Stimulated activated naive CD8-positive, alpha-beta T cell treated with anti-CD3 and anti-CD28 coated beads, Interleukin-15, amount 100 ng/mL, for 72 hours (primary cell): ENCODE measurements around the gene TAF3.
"Not testable (repeated sequence)": the region's sequence is repeated elsewhere in the genome, so short reads cannot be mapped to it uniquely, and the experiment has no call there.

Experiments used
- ATAC-seq: fragments of 150-1000 bp; cut with Tn5 transposase; 2 replicates; pipeline ENCODE4 v1.10.0; 2021; ENCODE audit warnings: mild to moderate bottlenecking, moderate library complexity
- DNase-seq, 2 donors: peaks; one replicate each; pipeline ENCODE4 v3.0.0; 2021 to 2022
- H3K27ac Mint-ChIP-seq, 2 donors: one replicate each; pipeline ENCODE4 v1.8.0; 2022; ENCODE audit warnings: mild to moderate bottlenecking in 2 of 2, mixed read lengths in 2 of 2, moderate library complexity in 2 of 2
- H3K27me3 Mint-ChIP-seq: one replicate; pipeline ENCODE4 v1.8.0; 2022; ENCODE audit warnings: mixed read lengths
- H3K4me1 Mint-ChIP-seq: one replicate; pipeline ENCODE4 v1.8.0; 2022; ENCODE audit warnings: mild to moderate bottlenecking, mixed read lengths
- H3K4me3 Mint-ChIP-seq, 2 donors: one replicate each; pipeline ENCODE4 v1.8.0; 2022; ENCODE audit warnings: mild to moderate bottlenecking in 2 of 2, mixed read lengths in 2 of 2, moderate library complexity in 1 of 2
- H3K9me3 Mint-ChIP-seq, 2 donors: one replicate each; pipeline ENCODE4 v1.8.0; 2022; ENCODE audit warnings: mixed read lengths in 2 of 2

Gene TAF3

DNA sequence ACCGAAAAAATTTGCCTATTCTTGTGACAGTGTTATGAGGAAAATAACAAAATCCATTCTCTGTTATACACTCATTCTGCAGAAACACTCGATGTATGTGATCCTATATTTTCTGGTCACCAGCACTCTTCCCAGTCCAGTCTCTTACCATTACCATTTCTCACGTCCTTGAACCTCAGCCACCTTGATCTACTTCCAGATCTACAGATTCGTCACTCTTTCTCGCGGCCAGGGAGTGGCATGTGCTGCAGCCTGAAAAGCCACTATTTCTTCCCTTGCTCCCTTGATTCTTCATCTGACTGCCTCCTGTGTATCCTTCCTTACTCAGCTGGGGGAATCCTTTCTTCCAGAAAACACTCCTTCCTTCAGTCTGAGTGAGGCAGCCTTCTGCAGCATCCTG lies 14.1 kb upstream of the TAF3 start:
- Mint-ChIP-seq H3K9me3 (no peaks in the 10 kb centered on the region), H3K27me3 (no peaks in the 10 kb centered on the region), H3K27ac (peak overlapping the region in 1 of 2 donors; percentile 49), H3K4me1 (no peaks in the 10 kb centered on the region), H3K4me3 (no peak overlapping the region)
- DNase-seq: no peak
- ATAC-seq: no peak

GRCh38 chr10:7804741-7805140 lies 13.6 kb upstream of the TAF3 start:
- Mint-ChIP-seq H3K27me3 (no peaks in the 10 kb centered on the region), H3K9me3 (no peaks in the 10 kb centered on the region), H3K27ac (no peak overlapping the region), H3K4me1 (no peaks in the 10 kb centered on the region), H3K4me3 (no peak overlapping the region)
- no peak for DNase-seq
- no peak for ATAC-seq

DNA sequence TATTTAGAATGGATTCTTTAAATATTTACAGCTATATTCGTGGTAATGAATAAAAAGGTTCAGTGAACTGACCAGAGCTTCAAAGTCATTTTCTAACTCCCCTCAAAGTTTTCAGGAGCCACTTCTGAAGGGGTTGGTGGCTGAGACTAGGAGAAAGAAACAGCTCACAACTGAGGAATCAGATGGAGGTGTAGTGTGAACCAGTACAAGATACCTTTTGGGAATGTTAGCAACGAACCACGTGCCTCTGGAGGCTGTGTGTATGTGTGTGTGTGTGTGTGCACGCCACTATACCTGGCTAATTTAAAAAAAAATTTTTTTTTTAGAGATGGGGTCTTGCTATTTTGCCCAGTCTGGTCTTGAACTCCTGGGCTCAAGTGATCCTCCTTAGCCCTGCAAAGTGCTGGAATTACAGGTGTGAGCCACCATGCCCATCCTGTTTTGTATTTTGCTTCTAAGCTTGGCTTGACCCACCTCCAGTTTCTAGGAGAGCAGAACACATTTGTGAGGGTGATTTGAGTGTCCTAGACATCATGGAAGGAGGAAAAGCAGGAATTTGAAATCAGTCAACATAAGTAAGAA lies 9.5 kb upstream of the TAF3 start:
- DNase-seq: no peak
- no peaks in the 10 kb centered on the region for H3K27me3 Mint-ChIP-seq
- no peak for ATAC-seq
- no peak overlapping the region for H3K27ac Mint-ChIP-seq
- no peak overlapping the region for H3K4me3 Mint-ChIP-seq
- H3K9me3 Mint-ChIP-seq: no peaks in the 10 kb centered on the region
- no peaks in the 10 kb centered on the region for H3K4me1 Mint-ChIP-seq

GRCh38 chr10:7810443-7810842 lies 7.9 kb upstream of the TAF3 start:
- no peak for DNase-seq
- no peak for ATAC-seq
- Mint-ChIP-seq H3K9me3 (no peaks in the 10 kb centered on the region), H3K4me1 (no peaks in the 10 kb centered on the region), H3K27me3 (no peaks in the 10 kb centered on the region), H3K27ac (no peak overlapping the region), H3K4me3 (no peak overlapping the region)

DNA sequence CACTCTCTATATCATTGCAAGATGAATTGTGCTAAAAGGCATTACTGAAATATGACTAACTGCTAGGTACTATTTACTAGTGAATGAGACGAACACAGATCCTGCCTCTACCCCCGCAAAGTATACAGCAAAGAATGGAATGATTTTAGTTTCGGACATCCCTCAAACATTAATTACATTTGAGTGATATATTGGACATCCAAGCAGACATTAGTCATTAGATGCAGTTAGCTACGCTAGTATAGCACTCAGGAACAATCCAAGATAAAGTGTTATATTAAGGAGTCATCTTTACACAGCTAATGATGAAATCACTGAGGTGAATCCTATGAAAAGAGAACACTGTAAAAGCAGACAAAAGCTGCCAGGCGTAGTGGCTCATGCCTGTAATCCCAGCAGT lies 7.3 kb upstream of the TAF3 start:
- DNase-seq: no peak
- Mint-ChIP-seq H3K27me3 (no peaks in the 10 kb centered on the region), H3K9me3 (no peaks in the 10 kb centered on the region), H3K27ac (no peak overlapping the region), H3K4me1 (no peaks in the 10 kb centered on the region), H3K4me3 (no peak overlapping the region)
- ATAC-seq: no peak

- not testable (repeated sequence) for ATAC-seq, H3K27me3 Mint-ChIP-seq
Measured at GRCh38 chr10:7811743-7812142, 6.6 kb upstream of the TAF3 start.

DNA sequence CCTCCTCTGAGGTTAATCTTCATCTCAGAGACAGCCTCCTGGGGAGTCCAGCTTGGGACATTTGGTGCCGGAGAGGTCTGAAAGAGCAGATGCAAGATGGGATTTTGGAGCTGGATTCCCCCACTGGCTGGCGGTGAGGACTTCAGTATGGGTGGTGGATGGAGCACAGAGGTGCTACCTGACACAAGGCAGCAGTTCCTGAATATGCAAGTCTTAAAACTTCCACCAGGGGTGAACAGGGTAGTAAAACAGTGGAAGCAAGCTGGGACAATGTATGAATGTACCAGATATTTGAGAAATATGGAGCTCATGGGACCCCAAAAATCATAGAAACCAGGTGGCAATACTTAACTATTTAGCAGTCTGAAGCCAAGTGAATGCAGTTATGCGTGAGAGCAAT lies 4.8 kb upstream of the TAF3 start:
- H3K27me3 Mint-ChIP-seq: no peaks in the 10 kb centered on the region
- no peak overlapping the region for H3K27ac Mint-ChIP-seq
- no peak for DNase-seq
- H3K4me3 Mint-ChIP-seq: no peak overlapping the region
- ATAC-seq: no peak
- H3K4me1 Mint-ChIP-seq: peaks cover 14% of the 10 kb centered on the region
- H3K9me3 Mint-ChIP-seq: no peaks in the 10 kb centered on the region

More at GRCh38 chr10:7811743-7812142, 6.6 kb upstream of the TAF3 start:
- H3K9me3 Mint-ChIP-seq, H3K4me1 Mint-ChIP-seq, H3K4me3 Mint-ChIP-seq, DNase-seq: not testable (repeated sequence)
- H3K27ac Mint-ChIP-seq: peak overlapping the region in 1 of 2 donors; percentile 96

GRCh38 chr10:7817576-7817975 lies 729 bp upstream of the TAF3 start:
- Mint-ChIP-seq H3K4me3 (peak overlapping the region; percentile 92 to 99), H3K4me1 (peaks cover 37% of the 10 kb centered on the region), H3K27me3 (no peaks in the 10 kb centered on the region), H3K27ac (peak overlapping the region in 1 of 2 donors; percentile 98), H3K9me3 (no peaks in the 10 kb centered on the region)
- DNase-seq (no peak), ATAC-seq (no peak)

DNA sequence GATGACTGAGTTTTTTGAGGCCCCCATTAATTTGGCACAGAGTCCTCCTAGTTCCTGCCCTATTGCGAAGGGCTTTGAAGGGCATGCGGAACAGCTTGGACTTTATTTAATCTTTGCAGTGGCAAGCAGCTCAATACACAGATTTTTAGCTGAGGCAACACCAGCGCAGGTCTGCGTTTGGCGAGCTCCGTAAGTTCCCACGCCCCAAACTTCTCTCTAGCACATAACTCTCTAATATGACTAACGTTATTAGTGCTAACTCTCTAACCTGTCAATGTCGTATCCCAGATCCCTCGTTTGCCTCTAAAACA lies 366 bp upstream of the TAF3 start:
- DNase-seq (no peak), ATAC-seq (peak; percentile 34)
- peak overlapping the region; percentile 94 to 98 for H3K27ac Mint-ChIP-seq
- H3K4me3 Mint-ChIP-seq: peak overlapping the region; percentile 92 to 99
- H3K4me1 Mint-ChIP-seq: peaks cover 37% of the 10 kb centered on the region
- no peaks in the 10 kb centered on the region for H3K9me3 Mint-ChIP-seq
- no peaks in the 10 kb centered on the region for H3K27me3 Mint-ChIP-seq

- ATAC-seq (peak; percentile 55), DNase-seq (peak; percentile 12 to 28)
- peak overlapping the region; percentile 92 to 99 for H3K4me3 Mint-ChIP-seq
- H3K27ac Mint-ChIP-seq: peak overlapping the region; percentile 94 to 98
- H3K9me3 Mint-ChIP-seq: no peaks in the 10 kb centered on the region
- H3K27me3 Mint-ChIP-seq: no peaks in the 10 kb centered on the region
- peaks cover 37% of the 10 kb centered on the region for H3K4me1 Mint-ChIP-seq
Measured at GRCh38 chr10:7819121-7819460, 786 bp downstream of the TAF3 start.

- Mint-ChIP-seq H3K4me1 (peaks cover 40% of the 10 kb centered on the region), H3K27ac (no peak overlapping the region), H3K9me3 (no peaks in the 10 kb centered on the region), H3K4me3 (no peak overlapping the region), H3K27me3 (no peaks in the 10 kb centered on the region)
- no peak for DNase-seq
- ATAC-seq: no peak
Measured at GRCh38 chr10:7824251-7824650, 5.9 kb downstream of the TAF3 start.

GRCh38 chr10:7826971-7827370 lies 8.7 kb downstream of the TAF3 start:
- H3K4me3 Mint-ChIP-seq: no peak overlapping the region
- ATAC-seq: peak; percentile 42
- H3K9me3 Mint-ChIP-seq: no peaks in the 10 kb centered on the region
- no peak for DNase-seq
- H3K27ac Mint-ChIP-seq: no peak overlapping the region
- H3K27me3 Mint-ChIP-seq: no peaks in the 10 kb centered on the region
- H3K4me1 Mint-ChIP-seq: peaks cover 31% of the 10 kb centered on the region

DNA sequence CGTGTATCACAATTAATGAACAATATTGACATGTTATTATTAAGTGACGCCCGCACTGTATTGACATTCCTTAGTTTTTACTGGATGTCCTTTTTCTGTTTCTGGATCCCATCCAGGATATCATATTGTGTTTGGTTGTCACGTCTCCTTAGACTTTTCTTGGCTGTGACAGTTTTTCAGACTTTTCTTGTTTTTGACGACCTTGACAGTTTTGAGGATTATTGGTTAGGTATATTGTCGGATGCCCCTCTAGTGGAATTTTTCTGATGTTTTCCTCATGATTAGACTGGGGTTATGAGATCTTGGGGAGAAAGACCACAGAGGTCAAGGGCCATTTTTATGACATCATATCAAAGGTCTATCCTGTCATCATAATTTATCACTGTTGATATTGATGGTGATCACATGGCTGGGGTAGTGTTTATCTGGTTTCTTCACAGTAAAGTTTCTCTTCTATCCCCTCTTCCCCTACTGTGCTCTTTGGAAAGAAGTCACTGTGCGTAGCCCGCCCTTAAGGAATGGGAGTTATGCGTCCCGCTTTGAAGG lies 11.1 kb downstream of the TAF3 start:
- Mint-ChIP-seq H3K4me3 (no peak overlapping the region), H3K9me3 (no peaks in the 10 kb centered on the region), H3K27me3 (no peaks in the 10 kb centered on the region), H3K27ac (no peak overlapping the region), H3K4me1 (peaks cover 41% of the 10 kb centered on the region)
- no peak for ATAC-seq
- DNase-seq: no peak

DNA sequence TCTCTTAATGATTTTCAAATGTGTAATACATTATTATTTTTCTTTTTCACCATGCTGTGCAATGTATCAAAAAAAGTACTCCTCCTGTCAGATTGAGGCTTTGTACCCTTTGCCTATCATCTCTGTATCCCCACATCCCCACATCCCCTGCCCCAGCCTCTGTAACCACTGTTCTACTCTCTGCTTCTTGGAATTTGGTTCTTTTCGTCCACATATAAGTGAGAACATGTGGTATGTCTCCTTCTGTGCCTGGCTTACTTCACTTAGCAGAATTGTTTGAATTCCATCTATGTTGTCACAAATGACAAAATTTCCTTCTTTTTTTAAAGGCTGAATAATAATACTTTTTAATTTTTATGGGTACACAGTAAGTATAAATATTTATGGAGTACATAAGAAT lies 13.8 kb downstream of the TAF3 start:
- no peak overlapping the region for H3K27ac Mint-ChIP-seq
- ATAC-seq: no peak
- no peaks in the 10 kb centered on the region for H3K27me3 Mint-ChIP-seq
- H3K4me3 Mint-ChIP-seq: no peak overlapping the region
- DNase-seq: no peak
- peaks cover 49% of the 10 kb centered on the region for H3K4me1 Mint-ChIP-seq
- no peaks in the 10 kb centered on the region for H3K9me3 Mint-ChIP-seq

- DNase-seq: no peak
- ATAC-seq: no peak
- Mint-ChIP-seq H3K9me3 (no peaks in the 10 kb centered on the region), H3K27ac (no peak overlapping the region), H3K27me3 (no peaks in the 10 kb centered on the region), H3K4me3 (no peak overlapping the region), H3K4me1 (peaks cover 42% of the 10 kb centered on the region)
Measured at GRCh38 chr10:7833210-7833609, 14.9 kb downstream of the TAF3 start.

GRCh38 chr10:7834262-7834661 lies 16.0 kb downstream of the TAF3 start:
- no peak overlapping the region for H3K4me3 Mint-ChIP-seq
- peaks cover 35% of the 10 kb centered on the region for H3K4me1 Mint-ChIP-seq
- H3K27me3 Mint-ChIP-seq: no peaks in the 10 kb centered on the region
- no peaks in the 10 kb centered on the region for H3K9me3 Mint-ChIP-seq
- no peak overlapping the region for H3K27ac Mint-ChIP-seq
- ATAC-seq (no peak), DNase-seq (no peak)

- H3K27ac Mint-ChIP-seq: no peak overlapping the region
- H3K9me3 Mint-ChIP-seq: no peaks in the 10 kb centered on the region
- H3K4me1 Mint-ChIP-seq: peaks cover 23% of the 10 kb centered on the region
- H3K4me3 Mint-ChIP-seq: no peak overlapping the region
- no peak for ATAC-seq
- no peaks in the 10 kb centered on the region for H3K27me3 Mint-ChIP-seq
- DNase-seq: no peak
Measured at GRCh38 chr10:7836571-7836970, 18.3 kb downstream of the TAF3 start.
